HepG2 (cell line): Measurements from ENCODE around the gene RAB43. TPM values are rescaled to one million over a fixed set of nuclear protein-coding genes. Genes with fewer than 3 reads are reported as not detected.
A peak's percentile ranks its signal among the peaks of the same experiment; 100 is the strongest.

Experiments used
- ASH2L ChIP-seq: fragments of 300-600, 200-600 bp; sonication (generic); IDR thresholded peaks from 2 replicates; pipeline ENCODE4 v1.7.0; 2017; ENCODE audit warnings: low read depth, mild to moderate bottlenecking, moderate library complexity, mixed read lengths, low read length; ENCODE audit not compliant: insufficient read length
- ATM ChIP-seq: fragments of 450-650 bp; IDR thresholded peaks from 2 replicates; pipeline ENCODE4 v1.7.1; 2017; ENCODE audit warnings: mild to moderate bottlenecking, borderline replicate concordance
- ISX ChIP-seq: sonication (generic); formaldehyde crosslinking; conservative IDR thresholded peaks from 2 replicates; pipeline ENCODE4 v1.5.0; 2020; ENCODE audit warnings: missing genetic modification reagents
- NBN ChIP-seq: fragments of 450-650 bp; conservative IDR thresholded peaks from 2 replicates; pipeline ENCODE4 v1.6.1; 2017
- NCOA1 ChIP-seq: sonication (generic); formaldehyde crosslinking; IDR thresholded peaks from 2 replicates; pipeline ENCODE4 v1.9.0; 2021; ENCODE audit warnings: missing genetic modification reagents
- PRPF4 ChIP-seq: fragments of 200-400 bp; formaldehyde crosslinking; IDR thresholded peaks from 2 replicates; pipeline ENCODE4 v1.6.1; 2016; ENCODE audit warnings: low read length, low read depth; ENCODE audit not compliant: poor library complexity, severe bottlenecking
- RFXAP ChIP-seq: sonication (generic); formaldehyde crosslinking; IDR thresholded peaks from 2 replicates; pipeline ENCODE4 v1.4.0; 2020; ENCODE audit warnings: missing genetic modification reagents, borderline replicate concordance
- SIX4 ChIP-seq: sonication (generic); formaldehyde crosslinking; IDR thresholded peaks from 2 replicates; pipeline ENCODE4 v1.4.0; 2020; ENCODE audit warnings: missing genetic modification reagents
- SRSF9 ChIP-seq: fragments of 200-400 bp; formaldehyde crosslinking; IDR thresholded peaks from 2 replicates; pipeline ENCODE4 v1.6.1; 2018; ENCODE audit warnings: borderline replicate concordance, mild to moderate bottlenecking, low read depth, low read length; ENCODE audit not compliant: insufficient read depth, poor library complexity, severe bottlenecking
- TSC22D2 ChIP-seq: sonication (generic); formaldehyde crosslinking; IDR thresholded peaks from 2 replicates; pipeline ENCODE4 v1.5.1; 2020; ENCODE audit warnings: missing genetic modification reagents, mild to moderate bottlenecking, borderline replicate concordance
- ZBTB7B ChIP-seq: sonication (generic); formaldehyde crosslinking; IDR thresholded peaks from 2 replicates; pipeline ENCODE4 v1.4.0; 2020; ENCODE audit warnings: missing genetic modification reagents
- ZNF317 ChIP-seq: sonication (generic); formaldehyde crosslinking; IDR thresholded peaks from 2 replicates; pipeline ENCODE4 v1.5.0; 2020; ENCODE audit warnings: mild to moderate bottlenecking, missing genetic modification reagents
- ZNF350 ChIP-seq: sonication (generic); formaldehyde crosslinking; IDR thresholded peaks from 2 replicates; pipeline ENCODE4 v1.4.0; 2020; ENCODE audit warnings: mild to moderate bottlenecking, low read depth, missing genetic modification reagents, borderline replicate concordance
- ZNF567 ChIP-seq: sonication (generic); formaldehyde crosslinking; IDR thresholded peaks from 2 replicates; pipeline ENCODE4 v1.8.1; 2023; ENCODE audit warnings: mild to moderate bottlenecking, missing genetic modification reagents, borderline replicate concordance
- ZNF570 ChIP-seq: sonication (generic); formaldehyde crosslinking; IDR thresholded peaks from 2 replicates; pipeline ENCODE4 v1.4.0; 2020; ENCODE audit warnings: mild to moderate bottlenecking, missing genetic modification reagents, borderline replicate concordance
- ZNF660 ChIP-seq: sonication (generic); formaldehyde crosslinking; IDR thresholded peaks from 2 replicates; pipeline ENCODE4 v1.5.1; 2020; ENCODE audit warnings: mild to moderate bottlenecking, low read depth, missing genetic modification reagents, borderline replicate concordance
- ZNF674 ChIP-seq: sonication (generic); formaldehyde crosslinking; IDR thresholded peaks from 2 replicates; pipeline ENCODE4 v1.5.0; 2020; ENCODE audit warnings: low read depth, mild to moderate bottlenecking, missing genetic modification reagents
- ZNF7 ChIP-seq: IDR thresholded peaks from 2 replicates; pipeline ENCODE4 v1.6.1; 2016; ENCODE audit warnings: missing biosample characterization, missing genetic modification reagents
- ZNF781 ChIP-seq: sonication (generic); formaldehyde crosslinking; IDR thresholded peaks from 2 replicates; pipeline ENCODE4 v1.5.1; 2020; ENCODE audit warnings: borderline replicate concordance, mild to moderate bottlenecking, missing genetic modification reagents; ENCODE audit errors: not compliant biosample characterization
- ZSCAN29 ChIP-seq: sonication (generic); formaldehyde crosslinking; conservative IDR thresholded peaks from 2 replicates; pipeline ENCODE4 v1.4.0; 2020; ENCODE audit warnings: mild to moderate bottlenecking, missing genetic modification reagents
- polyA plus RNA-seq, 8 experiments: library from polyadenylated mRNA; depleted of rRNA in 3 of 8; stranded (reverse) in 7 of 8; unstranded in 1 of 8; fragments of >200 nt; fragmentation: Illumina TruSeq in 4 of 8; extraction: Trizol in 4 of 8; gene quantifications; 2 replicates each; pipeline versions ENCODE4 v1.2.1 to v1.2.3, GENCODE V29; 2011 to 2016; ENCODE audit warnings: low read depth in 4 of 8, missing spikeins in 1 of 8, mixed read lengths in 1 of 8; ENCODE audit not compliant: insufficient read depth in 1 of 8
- total RNA-seq, 5 experiments: library from RNA; depleted of rRNA; stranded (reverse); fragments of >200 nt; fragmentation: Illumina TruSeq; extraction: Trizol; gene quantifications; 2 replicates each; pipeline ENCODE4 v1.2.3, GENCODE V29; 2016; ENCODE audit warnings: low read depth in 1 of 5
- TF ChIP-seq, protein P1 (sequence below): sonication (generic); formaldehyde crosslinking; IDR thresholded peaks from 2 replicates; pipeline ENCODE4 v1.5.1; 2020; ENCODE audit warnings: missing genetic modification reagents, mild to moderate bottlenecking, borderline replicate concordance
- TF ChIP-seq, protein P2 (sequence below): sonication (generic); formaldehyde crosslinking; IDR thresholded peaks from 2 replicates; pipeline ENCODE4 v1.8.1; 2023; ENCODE audit warnings: mild to moderate bottlenecking, missing genetic modification reagents
- TF ChIP-seq, protein P3 (sequence below): sonication (generic); formaldehyde crosslinking; IDR thresholded peaks from 2 replicates; pipeline ENCODE4 v1.4.0; 2020; ENCODE audit warnings: missing genetic modification reagents
- TF ChIP-seq, protein P4 (sequence below): sonication (generic); formaldehyde crosslinking; IDR thresholded peaks from 2 replicates; pipeline ENCODE4 v1.8.1; 2023; ENCODE audit warnings: mild to moderate bottlenecking, missing genetic modification reagents, borderline replicate concordance

Gene RAB43
- total and polyA plus RNA-seq, 2 of the 13 experiments (the other 11 are each of a cell fraction or from before 2014, with no cell fraction given) = 11.8 to 18.4 TPM

DNA sequence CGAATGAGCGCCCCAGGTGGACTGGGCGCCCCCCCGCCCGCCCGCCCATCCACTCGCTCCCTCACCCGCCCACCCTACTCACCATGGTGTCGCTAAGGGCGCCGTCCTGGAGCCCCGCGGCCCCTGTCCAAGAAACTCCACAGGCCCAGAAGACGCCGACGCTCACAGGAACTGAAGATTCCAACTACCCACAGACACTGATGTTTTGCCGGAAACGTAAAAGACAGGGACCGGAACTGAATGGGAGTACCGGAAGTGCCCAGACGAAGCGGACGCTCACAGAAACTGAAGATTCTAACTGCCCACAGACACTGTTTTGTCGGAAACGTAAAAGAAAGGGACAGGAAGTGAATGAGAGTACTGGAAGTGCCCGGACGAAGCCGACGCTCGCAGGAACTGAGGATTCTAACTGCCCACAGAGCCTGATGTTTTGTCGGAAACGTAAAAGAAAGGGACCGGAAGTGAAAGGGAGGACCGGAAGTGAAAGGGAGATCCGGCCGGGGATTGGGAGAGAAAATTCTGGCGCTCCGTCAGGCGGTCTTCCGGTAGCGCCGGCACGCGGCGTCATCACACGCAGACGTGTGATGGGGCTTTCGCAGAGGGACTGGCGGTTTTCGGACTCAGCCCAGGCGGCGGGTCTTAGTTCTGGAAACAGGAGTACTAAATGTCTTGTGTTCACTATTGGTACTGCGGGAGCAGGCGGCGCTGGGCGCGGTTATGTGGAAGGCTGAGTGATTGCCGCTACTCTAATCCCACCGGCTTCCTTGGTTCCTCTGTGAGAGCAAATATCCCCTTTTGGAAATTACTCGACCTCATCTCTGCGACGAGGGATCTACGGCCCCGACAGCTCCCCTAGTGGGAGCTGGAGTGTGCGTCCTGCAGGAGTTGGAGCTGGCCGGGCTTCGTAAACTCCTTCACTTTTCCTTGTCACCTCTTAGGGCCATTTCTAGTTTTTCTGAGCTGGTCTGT lies 39.6 kb upstream of the RAB43 start, which contains the start of gene ISY1 (continued):
- no peak for TF ChIP-seq ATM
- no peak for TF ChIP-seq ISX (CRISPR knock-in tag)
- no peak for TF ChIP-seq TSC22D2 (CRISPR knock-in tag)
- no peak for TF ChIP-seq NBN
- TF ChIP-seq ASH2L = peak; percentile 99
- TF ChIP-seq NCOA1 (CRISPR knock-in tag) = no peak
- no peak for TF ChIP-seq ZNF567
- no peak for TF ChIP-seq SIX4 (CRISPR knock-in tag)
- no peak for TF ChIP-seq ZNF570 (CRISPR knock-in tag)
- TF ChIP-seq, protein P1, sequence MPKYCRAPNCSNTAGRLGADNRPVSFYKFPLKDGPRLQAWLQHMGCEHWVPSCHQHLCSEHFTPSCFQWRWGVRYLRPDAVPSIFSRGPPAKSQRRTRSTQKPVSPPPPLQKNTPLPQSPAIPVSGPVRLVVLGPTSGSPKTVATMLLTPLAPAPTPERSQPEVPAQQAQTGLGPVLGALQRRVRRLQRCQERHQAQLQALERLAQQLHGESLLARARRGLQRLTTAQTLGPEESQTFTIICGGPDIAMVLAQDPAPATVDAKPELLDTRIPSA (CRISPR knock-in tag) = no peak
- TF ChIP-seq, protein P2, sequence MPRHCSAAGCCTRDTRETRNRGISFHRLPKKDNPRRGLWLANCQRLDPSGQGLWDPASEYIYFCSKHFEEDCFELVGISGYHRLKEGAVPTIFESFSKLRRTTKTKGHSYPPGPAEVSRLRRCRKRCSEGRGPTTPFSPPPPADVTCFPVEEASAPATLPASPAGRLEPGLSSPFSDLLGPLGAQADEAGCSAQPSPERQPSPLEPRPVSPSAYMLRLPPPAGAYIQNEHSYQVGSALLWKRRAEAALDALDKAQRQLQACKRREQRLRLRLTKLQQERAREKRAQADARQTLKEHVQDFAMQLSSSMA (CRISPR knock-in tag) = no peak
- TF ChIP-seq RFXAP (CRISPR knock-in tag) = peak; percentile 81; the same call in 1 of the 2 replicates
- TF ChIP-seq, protein P3, sequence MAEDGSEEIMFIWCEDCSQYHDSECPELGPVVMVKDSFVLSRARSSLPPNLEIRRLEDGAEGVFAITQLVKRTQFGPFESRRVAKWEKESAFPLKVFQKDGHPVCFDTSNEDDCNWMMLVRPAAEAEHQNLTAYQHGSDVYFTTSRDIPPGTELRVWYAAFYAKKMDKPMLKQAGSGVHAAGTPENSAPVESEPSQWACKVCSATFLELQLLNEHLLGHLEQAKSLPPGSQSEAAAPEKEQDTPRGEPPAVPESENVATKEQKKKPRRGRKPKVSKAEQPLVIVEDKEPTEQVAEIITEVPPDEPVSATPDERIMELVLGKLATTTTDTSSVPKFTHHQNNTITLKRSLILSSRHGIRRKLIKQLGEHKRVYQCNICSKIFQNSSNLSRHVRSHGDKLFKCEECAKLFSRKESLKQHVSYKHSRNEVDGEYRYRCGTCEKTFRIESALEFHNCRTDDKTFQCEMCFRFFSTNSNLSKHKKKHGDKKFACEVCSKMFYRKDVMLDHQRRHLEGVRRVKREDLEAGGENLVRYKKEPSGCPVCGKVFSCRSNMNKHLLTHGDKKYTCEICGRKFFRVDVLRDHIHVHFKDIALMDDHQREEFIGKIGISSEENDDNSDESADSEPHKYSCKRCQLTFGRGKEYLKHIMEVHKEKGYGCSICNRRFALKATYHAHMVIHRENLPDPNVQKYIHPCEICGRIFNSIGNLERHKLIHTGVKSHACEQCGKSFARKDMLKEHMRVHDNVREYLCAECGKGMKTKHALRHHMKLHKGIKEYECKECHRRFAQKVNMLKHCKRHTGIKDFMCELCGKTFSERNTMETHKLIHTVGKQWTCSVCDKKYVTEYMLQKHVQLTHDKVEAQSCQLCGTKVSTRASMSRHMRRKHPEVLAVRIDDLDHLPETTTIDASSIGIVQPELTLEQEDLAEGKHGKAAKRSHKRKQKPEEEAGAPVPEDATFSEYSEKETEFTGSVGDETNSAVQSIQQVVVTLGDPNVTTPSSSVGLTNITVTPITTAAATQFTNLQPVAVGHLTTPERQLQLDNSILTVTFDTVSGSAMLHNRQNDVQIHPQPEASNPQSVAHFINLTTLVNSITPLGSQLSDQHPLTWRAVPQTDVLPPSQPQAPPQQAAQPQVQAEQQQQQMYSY (CRISPR knock-in tag) = 0 out of 2 replicates have a peak, but pooled peaks have one; percentile 10
- TF ChIP-seq ZNF350 (CRISPR knock-in tag) = peak; percentile 66; the same call in 1 of the 2 replicates
- TF ChIP-seq SRSF9 = no peak
- peak; percentile 44 for TF ChIP-seq ZBTB7B
- TF ChIP-seq, protein P4, sequence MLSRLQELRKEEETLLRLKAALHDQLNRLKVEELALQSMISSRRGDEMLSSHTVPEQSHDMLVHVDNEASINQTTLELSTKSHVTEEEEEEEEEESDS = no peak
- TF ChIP-seq PRPF4 = no peak
- TF ChIP-seq ZNF781 (CRISPR knock-in tag) = peak; percentile 92
- TF ChIP-seq ZSCAN29 (CRISPR knock-in tag) = peak; percentile 78
- TF ChIP-seq ZNF7 (CRISPR knock-in tag) = no peak
- TF ChIP-seq ZNF674 = no peak
- TF ChIP-seq ZNF317 (CRISPR knock-in tag) = peak; percentile 78; the same call in 1 of the 2 replicates
- TF ChIP-seq ZNF660 (CRISPR knock-in tag) = no peak
